HepG2 (cell line): ENCODE results near the gene PLCB1. TPM values are rescaled to one million over a fixed set of nuclear protein-coding genes. Genes with fewer than 3 reads are reported as not detected.
A peak's percentile ranks its signal among the peaks of the same experiment; 100 is the strongest.

Experiments used
- ATAC-seq: fragments of 200-7000 bp; cut with Tn5 transposase; 3 replicates; pipeline ENCODE4 v1.9.1; 2020; ENCODE audit warnings: mild to moderate bottlenecking, moderate library complexity
- BruUV-seq: library from RNA; stranded (reverse); fragments of 400-500 nt; replicated peaks from 2 replicates; lab custom pipeline; 2021; lab: Mats Ljungman, UMichigan
- CTCF ChIA-PET: fragments of 300-600 bp; formaldehyde crosslinking; extraction: SDS; loops from one replicate; lab custom pipeline; 2021; ENCODE audit warnings: low total read pairs, inconsistent platforms, low intra/inter-chr PET ratio; lab: Yijun Ruan, JAX
- POLR2A ChIA-PET: fragments of 350-600 bp; sonication (Branson Sonifier 250); formaldehyde crosslinking; loops from one replicate; lab custom pipeline; 2020; ENCODE audit warnings: antibody characterized with exemption, inconsistent platforms; lab: Yijun Ruan, JAX
- DNase-seq: peaks from one replicate; pipeline ENCODE4 v3.0.0-alpha.2; 2015; ENCODE audit warnings: low spot score
- FAIRE-seq: peaks from 3 replicates; lab custom pipeline; 2011; peaks lifted over from hg19 to GRCh38; lab: Jason Lieb, UNC
- H2AFZ ChIP-seq: one replicate; pipeline ENCODE4 v1.6.1; 2011; ENCODE audit warnings: low read length, inconsistent platforms
- H3K27ac ChIP-seq: fragments of 300-600 bp; 3 replicates; pipeline ENCODE4 v1.8.0; 2011; ENCODE audit warnings: mixed run types, mild to moderate bottlenecking, mixed read lengths, low read length, inconsistent platforms; ENCODE audit not compliant: insufficient read depth; ENCODE audit errors: extremely low read length
- H3K27me3 ChIP-seq, 2 experiments: fragments of 200-600 bp in 1 of 2; 2 replicates in 1 of 2; 3 replicates in 1 of 2; pipeline versions ENCODE4 v1.6.0 to v1.8.0; 2011; ENCODE audit warnings: low read length in 2 of 2, mild to moderate bottlenecking in 2 of 2, moderate library complexity in 2 of 2, inconsistent platforms in 1 of 2; ENCODE audit not compliant: insufficient read depth in 2 of 2, control insufficient read depth in 1 of 2
- H3K36me3 ChIP-seq, 2 experiments: fragments of 200-600 bp in 1 of 2; replicated peaks in 1 of 2; 2 replicates in 1 of 2; 3 replicates in 1 of 2; pipeline versions ENCODE4 v1.5.1 to v1.8.0; 2011; ENCODE audit warnings: low read length in 2 of 2, inconsistent platforms in 1 of 2; ENCODE audit not compliant: insufficient read depth in 2 of 2, control insufficient read depth in 1 of 2
- H3K4me1 ChIP-seq: 2 replicates; pipeline ENCODE4 v1.5.1; 2012; ENCODE audit warnings: low read length, inconsistent platforms; ENCODE audit not compliant: insufficient read depth
- H3K4me2 ChIP-seq: 2 replicates; pipeline ENCODE4 v1.6.0; 2011; ENCODE audit warnings: low read depth, low read length, inconsistent platforms
- H3K4me3 ChIP-seq, 3 experiments: fragments of 200-600 bp in 1 of 3; sonication (generic), shearing (Covaris generic) in 1 of 3; replicated peaks in 1 of 3; 2 replicates each; pipeline ENCODE4 v1.5.1; 2011 to 2016; ENCODE audit warnings: low read length in 3 of 3, inconsistent platforms in 2 of 3, low read depth in 2 of 3, mild to moderate bottlenecking in 2 of 3, control low read depth in 1 of 3, mixed read lengths in 1 of 3; ENCODE audit not compliant: insufficient read depth in 1 of 3
- H3K79me2 ChIP-seq: one replicate; pipeline ENCODE4 v1.6.1; 2011; ENCODE audit warnings: low read length, inconsistent platforms; ENCODE audit not compliant: insufficient read depth
- H3K9ac ChIP-seq: 2 replicates; pipeline ENCODE4 v1.6.0; 2011; ENCODE audit warnings: mild to moderate bottlenecking, low read depth, low read length, inconsistent platforms; ENCODE audit not compliant: insufficient read depth
- H3K9me3 ChIP-seq: 2 replicates; pipeline ENCODE4 v1.5.1; 2012; ENCODE audit warnings: mild to moderate bottlenecking, low read length
- H4K20me1 ChIP-seq: 2 replicates; pipeline ENCODE4 v1.6.0; 2011; ENCODE audit warnings: inconsistent platforms, mild to moderate bottlenecking, low read length, moderate library complexity; ENCODE audit not compliant: insufficient read depth
- ATF2 ChIP-seq: sonication (generic); formaldehyde crosslinking; IDR thresholded peaks from 2 replicates; pipeline ENCODE4 v1.4.0; 2020; ENCODE audit warnings: missing genetic modification reagents
- ATF7 ChIP-seq, 2 experiments: fragments of 450-650 bp in 1 of 2; sonication (generic) in 1 of 2; formaldehyde crosslinking in 1 of 2; IDR thresholded peaks; 2 replicates each; pipeline versions ENCODE4 v1.4.0 to v1.6.1; 2016 to 2020; ENCODE audit warnings: antibody characterized with exemption in 1 of 2, mild to moderate bottlenecking in 1 of 2, missing genetic modification reagents in 1 of 2
- BRD4 ChIP-seq: sonication (generic); formaldehyde crosslinking; IDR thresholded peaks from 2 replicates; pipeline ENCODE4 v1.4.0; 2020; ENCODE audit warnings: missing genetic modification reagents
- FOXA1 ChIP-seq, 2 experiments: fragments of 450-650 bp in 1 of 2; sonication (generic) in 1 of 2; formaldehyde crosslinking in 1 of 2; IDR thresholded peaks; 2 replicates each; pipeline versions ENCODE4 v1.4.0 to v1.6.1; 2016 to 2020; ENCODE audit warnings: missing genetic modification reagents in 1 of 2
- MYPOP ChIP-seq: sonication (generic); formaldehyde crosslinking; IDR thresholded peaks from 2 replicates; pipeline ENCODE4 v1.8.1; 2023; ENCODE audit warnings: mild to moderate bottlenecking, moderate library complexity, missing genetic modification reagents
- PRPF4 ChIP-seq: fragments of 200-400 bp; formaldehyde crosslinking; IDR thresholded peaks from 2 replicates; pipeline ENCODE4 v1.6.1; 2016; ENCODE audit warnings: low read length, low read depth; ENCODE audit not compliant: poor library complexity, severe bottlenecking
- TRAFD1 ChIP-seq: sonication (generic); formaldehyde crosslinking; IDR thresholded peaks from 2 replicates; pipeline ENCODE4 v1.5.1; 2020; ENCODE audit warnings: missing genetic modification reagents, mild to moderate bottlenecking, borderline replicate concordance
- ZMYM4 ChIP-seq: sonication (generic); formaldehyde crosslinking; IDR thresholded peaks from 2 replicates; pipeline ENCODE4 v1.8.1; 2023; ENCODE audit warnings: mild to moderate bottlenecking, missing genetic modification reagents
- ZNF3 ChIP-seq: IDR thresholded peaks from 2 replicates; pipeline ENCODE4 v1.7.0; 2017; ENCODE audit warnings: inconsistent platforms
- ZNF710 ChIP-seq: sonication (generic); formaldehyde crosslinking; IDR thresholded peaks from 2 replicates; pipeline ENCODE4 v1.5.0; 2020; ENCODE audit warnings: mild to moderate bottlenecking, missing genetic modification reagents, borderline replicate concordance
- ZNF740 ChIP-seq: sonication (generic); formaldehyde crosslinking; IDR thresholded peaks from 2 replicates; pipeline ENCODE4 v1.4.0; 2020; ENCODE audit warnings: missing genetic modification reagents
- ZSCAN30 ChIP-seq: sonication (generic); formaldehyde crosslinking; IDR thresholded peaks from 2 replicates; pipeline ENCODE4 v1.5.0; 2020; ENCODE audit warnings: mild to moderate bottlenecking, missing genetic modification reagents
- WGBS: methylation state at CpG from one replicate; pipeline ENCODE4 v1.1.6; 2017; ENCODE audit warnings: low lambda C conversion rate; 5-methylcytosine and 5-hydroxymethylcytosine counted together
- in situ Hi-C: cut with HindIII; loops from 2 replicates; pipeline ENCODE4 v1.10.0; 2017; ENCODE audit warnings: low pct_unique_long_range_greater_than_20kb; ENCODE audit not compliant: extremely low pct_ligation_motif_present
- intact Hi-C: fragments of 100-400 bp; cut with micrococcal nuclease; formaldehyde crosslinking; loops from one replicate; pipeline ENCODE4 v1.10.0; 2022; ENCODE audit not compliant: unreplicated experiment
- polyA plus RNA-seq, 8 experiments: library from polyadenylated mRNA; depleted of rRNA in 3 of 8; stranded (reverse) in 7 of 8; unstranded in 1 of 8; fragments of >200 nt; fragmentation: Illumina TruSeq in 4 of 8; extraction: Trizol in 4 of 8; gene quantifications; 2 replicates each; pipeline versions ENCODE4 v1.2.1 to v1.2.3, GENCODE V29; 2011 to 2016; ENCODE audit warnings: low read depth in 4 of 8, missing spikeins in 1 of 8, mixed read lengths in 1 of 8; ENCODE audit not compliant: insufficient read depth in 1 of 8
- total RNA-seq, 5 experiments: library from RNA; depleted of rRNA; stranded (reverse); fragments of >200 nt; fragmentation: Illumina TruSeq; extraction: Trizol; gene quantifications; 2 replicates each; pipeline ENCODE4 v1.2.3, GENCODE V29; 2016; ENCODE audit warnings: low read depth in 1 of 5

PLCB1 gene
- total and polyA plus RNA-seq, 2 of the 13 experiments (the other 11 are each of a cell fraction or from before 2014, with no cell fraction given), result 42.4 to 55.9 TPM

- no peak for TF ChIP-seq PRPF4
- TF ChIP-seq MYPOP (CRISPR knock-in tag), result 0 out of 2 replicates have a peak, but pooled peaks have one; percentile 20
- TF ChIP-seq ZMYM4 (CRISPR knock-in tag), result peak; percentile 69; the same call in 1 of the 2 replicates
Measured at GRCh38 chr20:8129211-8129976, 2.7 kb upstream of the PLCB1 start (continued).

- in situ Hi-C loops, result loop anchor here (5.0 to 10.0 kb wide), 5 partner anchors 114 to 591 kb away; no protein-coding TSS in a partner anchor
- peaks cover 48% of the 10 kb centered on the region for H3K79me2 ChIP-seq
- H3K27ac ChIP-seq, result no peak overlapping the region
- H3K4me3 ChIP-seq, result peak overlapping the region in 2 of 3 experiments; percentile 63 to 87; a peak in 2 of 6 replicates
- H3K27me3 ChIP-seq, result no peaks in the 10 kb centered on the region; a peak in 1 of 5 replicates
- no peaks in the 10 kb centered on the region; a peak in 1 of 5 replicates for H3K36me3 ChIP-seq
- no peak for DNase-seq
- no peaks in the 10 kb centered on the region for H3K9me3 ChIP-seq
- intact Hi-C loops, result loop anchor here (1.0 to 5.0 kb wide), 2 partner anchors 89 to 404 kb away; no protein-coding TSS in a partner anchor
- 87% methylated on average over 8 of the region's 8 CpGs for WGBS
- FAIRE-seq, result no peak
- no peak overlapping the region for H3K9ac ChIP-seq
- peak overlapping the region; percentile 87 for H3K4me2 ChIP-seq
- BruUV-seq, result no TSS peak
- ChIA-PET CTCF (interaction anchor here (1.4 to 3.9 kb wide), 4 partner anchors 174 to 591 kb away, joined by 3 to 27 read pairs (median 20); no protein-coding TSS in a partner anchor), POLR2A (interaction anchor here (0.8 to 1.6 kb wide), 3 partner anchors 13 to 195 kb away, joined by 3 to 4 read pairs (median 4); no protein-coding TSS in a partner anchor)
- no peak for ATAC-seq
- H2AFZ ChIP-seq, result no peak overlapping the region
- H3K4me1 ChIP-seq, result peaks cover 80% of the 10 kb centered on the region
- no peaks in the 10 kb centered on the region for H4K20me1 ChIP-seq
- no peak for TF ChIP-seq ATF2 (CRISPR knock-in tag)
- TF ChIP-seq ZSCAN30 (CRISPR knock-in tag), result no peak
- TF ChIP-seq FOXA1 (IDR thresholded peaks at IDR 0.05), result no peak
- 0 out of 2 replicates have a peak, but pooled peaks have one; percentile 10 for TF ChIP-seq FOXA1 (CRISPR knock-in tag; IDR thresholded peaks at IDR 0.05)
- TF ChIP-seq TRAFD1 (CRISPR knock-in tag), result peak; percentile 7; the same call in 1 of the 2 replicates
- TF ChIP-seq ATF7 (IDR thresholded peaks at IDR 0.05), result 0 out of 2 replicates have a peak, but pooled peaks have one; percentile 2
- TF ChIP-seq ATF7 (CRISPR knock-in tag; IDR thresholded peaks at IDR 0.05), result no peak
- 0 out of 2 replicates have a peak, but pooled peaks have one; percentile 57 for TF ChIP-seq ZNF740
- peak; percentile 50; the same call in 1 of the 2 replicates for TF ChIP-seq ZNF3 (CRISPR knock-in tag)
- peak; percentile 18; the same call in 1 of the 2 replicates for TF ChIP-seq ZNF710 (CRISPR knock-in tag)
- TF ChIP-seq BRD4 (CRISPR knock-in tag), result no peak
Measured at GRCh38 chr20:8130840-8131526, 1.1 kb upstream of the PLCB1 start.
